Measurements from ENCODE around the gene TMEM191C.
"Not testable (repeated sequence)": the region's sequence is repeated elsewhere in the genome, so short reads cannot be mapped to it uniquely, and the experiment has no call there.

DNA sequence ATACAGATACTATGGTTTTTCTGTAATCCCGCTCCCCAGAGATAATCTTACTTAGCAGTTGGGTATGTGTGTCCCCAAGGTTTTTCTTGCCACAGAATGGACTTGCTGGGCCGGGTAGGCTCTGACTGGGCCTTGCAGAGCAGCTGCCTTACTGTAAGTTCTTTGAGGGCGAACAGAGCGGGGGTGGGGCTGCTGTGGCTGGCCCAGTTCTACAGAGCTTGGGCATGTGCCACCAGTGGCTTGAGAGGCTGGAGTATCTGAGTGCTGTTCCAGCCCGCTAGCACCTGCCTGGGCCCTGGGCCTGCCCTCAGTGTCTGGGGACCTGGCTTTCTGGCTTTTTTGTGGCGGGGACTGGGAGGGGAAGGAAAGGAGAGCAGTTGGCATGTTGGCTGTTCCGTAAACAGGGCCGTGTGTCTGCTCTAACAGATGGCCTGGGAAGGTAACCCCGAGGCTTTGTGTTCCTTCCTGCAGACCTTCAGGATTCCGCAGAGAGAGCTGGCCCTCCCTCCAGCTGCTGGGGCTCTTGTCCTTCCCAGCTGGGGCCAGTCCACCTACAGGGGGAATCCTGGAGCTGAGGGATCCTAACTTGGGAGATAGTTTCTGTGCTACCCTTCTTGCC, 27.1 kb upstream of the TMEM191C start:
- TF ChIP-seq, protein P1, sequence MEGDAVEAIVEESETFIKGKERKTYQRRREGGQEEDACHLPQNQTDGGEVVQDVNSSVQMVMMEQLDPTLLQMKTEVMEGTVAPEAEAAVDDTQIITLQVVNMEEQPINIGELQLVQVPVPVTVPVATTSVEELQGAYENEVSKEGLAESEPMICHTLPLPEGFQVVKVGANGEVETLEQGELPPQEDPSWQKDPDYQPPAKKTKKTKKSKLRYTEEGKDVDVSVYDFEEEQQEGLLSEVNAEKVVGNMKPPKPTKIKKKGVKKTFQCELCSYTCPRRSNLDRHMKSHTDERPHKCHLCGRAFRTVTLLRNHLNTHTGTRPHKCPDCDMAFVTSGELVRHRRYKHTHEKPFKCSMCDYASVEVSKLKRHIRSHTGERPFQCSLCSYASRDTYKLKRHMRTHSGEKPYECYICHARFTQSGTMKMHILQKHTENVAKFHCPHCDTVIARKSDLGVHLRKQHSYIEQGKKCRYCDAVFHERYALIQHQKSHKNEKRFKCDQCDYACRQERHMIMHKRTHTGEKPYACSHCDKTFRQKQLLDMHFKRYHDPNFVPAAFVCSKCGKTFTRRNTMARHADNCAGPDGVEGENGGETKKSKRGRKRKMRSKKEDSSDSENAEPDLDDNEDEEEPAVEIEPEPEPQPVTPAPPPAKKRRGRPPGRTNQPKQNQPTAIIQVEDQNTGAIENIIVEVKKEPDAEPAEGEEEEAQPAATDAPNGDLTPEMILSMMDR (IDR thresholded peaks at IDR 0.05), result not testable (repeated sequence)
- not testable (repeated sequence) for TF ChIP-seq POLR2A, EP300, POLR2AphosphoS5 (IDR thresholded peaks at IDR 0.05)

Data from sigmoid colon (tissue), 4 donors.